Right lung (tissue), 5 donors: ENCODE measurements around the gene VGLL3. TPM values are rescaled to one million over a fixed set of nuclear protein-coding genes. Genes with fewer than 3 reads are reported as not detected.
"Not testable (repeated sequence)": the region's sequence is repeated elsewhere in the genome, so short reads cannot be mapped to it uniquely, and the experiment has no call there.

Experiments used
- DNase-seq, 2 donors: peaks; one replicate each; pipeline ENCODE4 v3.0.0-alpha.2; 2013
- polyA plus RNA-seq, 5 donors: library from polyadenylated mRNA; unstranded; fragments of 120-200 nt; gene quantifications; one replicate each; pipeline versions ENCODE4 v1.2.1 to v1.2.3, GENCODE V29; 2013; ENCODE audit warnings: inconsistent platforms in 1 of 5, low replicate concordance in 1 of 5; ENCODE audit not compliant: insufficient read length in 5 of 5, insufficient read depth in 1 of 5

The VGLL3 gene
- polyA plus RNA-seq, 5 donors: 16.8 to 25.5 (median 23.5) TPM

- peak in 1 of 2 donors; percentile 31 for DNase-seq
Measured at GRCh38 chr3:86990012-86990733, 776 bp downstream of the VGLL3 start.

- no peak for DNase-seq
Measured at GRCh38 chr3:86989611-86990010, 1.3 kb downstream of the VGLL3 start.

GRCh38 chr3:86989006-86989405 is 1.9 kb downstream of the VGLL3 start:
- no peak for DNase-seq

DNA sequence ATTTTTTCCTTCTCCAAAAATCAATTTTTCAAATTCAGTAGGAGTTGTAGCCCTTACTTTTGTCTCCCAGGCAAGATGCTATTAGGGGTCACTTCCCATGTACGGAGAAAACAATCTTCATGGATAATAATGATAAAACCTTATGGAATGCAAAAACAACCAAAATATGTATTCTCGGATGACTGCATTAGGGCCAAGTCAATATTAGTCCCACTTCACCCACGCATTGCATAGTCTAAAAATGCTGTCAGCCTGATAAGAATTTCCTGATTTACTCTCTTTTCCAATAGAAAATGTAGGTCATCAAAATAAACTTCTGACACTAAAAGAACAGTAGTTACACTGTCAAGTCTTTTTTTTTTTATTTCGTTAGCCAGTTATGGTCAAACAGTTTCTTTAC is 2.7 kb downstream of the VGLL3 start:
- DNase-seq: no peak

- DNase-seq: no peak
Measured at GRCh38 chr3:86987421-86987715, 3.6 kb downstream of the VGLL3 start.

- no peak for DNase-seq
Measured at GRCh38 chr3:86986671-86987420, 4.1 kb downstream of the VGLL3 start.

DNA sequence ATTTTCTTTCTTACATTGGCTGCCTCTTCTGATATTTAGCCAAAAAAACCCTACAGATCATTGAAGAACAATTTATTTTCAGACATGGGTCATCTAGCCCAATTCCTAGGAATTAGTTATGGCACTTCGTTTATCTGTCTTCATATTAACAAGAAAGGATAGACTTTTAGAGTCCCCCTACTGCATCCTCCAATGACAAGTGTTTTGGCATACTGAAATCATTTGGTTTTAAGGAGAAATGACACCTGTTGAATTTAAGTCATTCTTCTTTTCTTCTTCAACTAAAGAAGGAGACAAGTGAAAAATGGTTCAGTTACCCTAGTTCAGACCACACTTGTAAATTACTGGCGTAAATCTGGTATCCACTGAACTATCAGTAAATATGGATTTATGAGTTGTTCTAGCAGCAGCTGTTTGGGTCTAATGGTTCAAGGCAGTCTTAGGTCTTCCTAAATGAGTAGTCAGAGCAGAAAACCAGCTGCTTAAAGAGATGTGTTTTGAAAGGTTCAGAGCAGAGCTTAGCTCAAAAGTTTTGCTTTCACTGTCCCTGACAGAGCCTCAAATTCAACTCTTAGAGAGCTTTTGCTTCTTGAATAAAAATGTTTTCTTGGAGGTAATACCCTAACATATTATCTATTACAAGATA is 5.6 kb downstream of the VGLL3 start:
- DNase-seq: peak; percentile 86 to 88

GRCh38 chr3:86984271-86984670 is 6.7 kb downstream of the VGLL3 start:
- no peak for DNase-seq

- no peak for DNase-seq
Measured at GRCh38 chr3:86982883-86983282, 8.1 kb downstream of the VGLL3 start.

DNA sequence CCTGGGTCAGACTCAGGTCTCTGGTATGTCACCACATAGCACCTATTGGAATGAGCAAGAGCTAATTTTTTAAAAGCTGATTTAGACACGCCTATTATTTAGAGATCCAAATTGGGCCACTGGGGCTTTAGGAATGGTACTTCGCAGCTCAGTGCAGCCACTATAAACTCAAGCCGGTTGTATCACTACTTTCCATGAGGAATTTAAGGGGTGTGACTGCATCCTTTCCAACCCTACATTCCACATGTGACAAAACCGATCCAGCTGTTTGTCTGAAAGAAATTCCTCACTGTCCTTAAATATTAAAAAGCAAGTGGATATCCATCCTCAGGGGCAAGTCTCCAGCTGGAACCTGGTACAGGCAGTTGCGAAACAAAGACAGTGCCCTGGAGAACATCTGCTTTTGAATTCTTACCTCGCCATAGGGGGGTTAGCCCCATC is 12.8 kb downstream of the VGLL3 start:
- DNase-seq: no peak

- no peak for DNase-seq
Measured at GRCh38 chr3:86976219-86976618, 14.7 kb downstream of the VGLL3 start.

- DNase-seq: not testable (repeated sequence)
Measured at GRCh38 chr3:86974177-86974576, 16.8 kb downstream of the VGLL3 start.

DNA sequence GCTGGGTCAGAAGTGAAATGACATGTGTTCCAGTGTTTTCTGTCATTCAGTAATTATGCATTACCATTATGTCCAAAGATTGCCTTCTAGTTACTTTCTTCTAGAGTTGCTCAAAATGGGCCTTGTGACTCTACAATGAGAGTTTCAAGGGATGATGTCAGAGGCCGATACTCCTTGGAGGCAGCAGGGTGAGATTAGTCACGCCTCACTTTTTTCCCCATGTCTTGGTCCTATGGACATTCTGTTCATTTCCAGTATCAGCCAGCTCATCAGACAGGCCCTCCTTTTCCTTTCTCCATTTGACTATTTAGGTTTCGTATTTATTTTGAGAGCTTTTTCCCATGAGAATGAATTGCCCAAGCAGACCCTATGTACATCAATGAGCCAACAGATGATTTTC is 17.5 kb downstream of the VGLL3 start:
- no peak for DNase-seq

DNA sequence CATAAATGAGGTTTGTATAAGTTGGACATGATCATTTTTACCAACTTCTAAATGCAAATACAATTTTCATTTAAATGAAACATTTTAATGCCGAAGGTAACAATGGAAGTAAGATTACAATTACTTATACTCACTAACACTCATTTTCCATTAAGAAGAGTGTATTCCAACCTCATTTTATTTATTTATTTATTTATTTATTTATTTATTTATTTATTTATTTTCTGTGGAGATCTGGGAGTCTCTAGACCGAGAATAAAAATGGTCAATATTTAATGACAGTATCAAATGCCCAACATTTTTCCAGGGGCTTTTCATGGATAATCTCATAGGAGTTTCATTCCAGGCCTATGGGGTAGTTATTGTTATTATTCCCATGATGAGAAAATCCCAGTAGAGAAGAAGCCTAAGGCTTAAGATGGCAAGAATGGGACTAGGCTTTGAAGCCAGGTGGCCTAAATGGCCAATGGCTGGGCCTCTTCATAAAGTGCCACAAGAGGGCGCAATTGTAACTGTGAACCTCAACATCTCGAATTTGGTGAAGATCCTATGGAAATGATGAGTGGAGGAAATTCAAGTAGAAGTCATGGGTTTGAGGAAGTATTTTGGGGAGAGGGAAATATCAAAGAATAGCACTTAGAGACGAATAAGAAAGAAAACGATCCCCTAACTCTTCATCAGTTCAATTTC is 21.3 kb downstream of the VGLL3 start:
- no peak for DNase-seq

- DNase-seq: no peak
Measured at GRCh38 chr3:86968244-86968932, 22.6 kb downstream of the VGLL3 start.

DNA sequence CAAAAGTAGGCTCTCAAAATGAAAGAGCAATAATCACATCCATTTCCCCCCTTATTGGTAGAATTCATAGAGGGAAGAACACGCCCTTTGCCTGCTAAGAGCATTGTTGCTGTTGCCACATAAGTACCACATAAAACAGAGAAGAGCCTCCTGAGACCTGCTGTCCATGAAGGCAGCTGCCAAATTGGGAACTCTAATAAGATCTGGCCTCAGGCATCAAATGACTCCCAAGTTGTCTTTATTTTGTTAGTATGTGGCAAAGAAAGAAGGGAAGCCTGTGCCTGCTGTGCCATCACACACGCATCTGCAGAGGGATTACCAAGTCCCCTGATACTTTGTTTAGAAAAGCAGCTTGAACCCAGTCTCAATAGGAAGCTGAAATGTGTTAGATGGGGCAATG is 23.9 kb downstream of the VGLL3 start:
- no peak for DNase-seq

DNA sequence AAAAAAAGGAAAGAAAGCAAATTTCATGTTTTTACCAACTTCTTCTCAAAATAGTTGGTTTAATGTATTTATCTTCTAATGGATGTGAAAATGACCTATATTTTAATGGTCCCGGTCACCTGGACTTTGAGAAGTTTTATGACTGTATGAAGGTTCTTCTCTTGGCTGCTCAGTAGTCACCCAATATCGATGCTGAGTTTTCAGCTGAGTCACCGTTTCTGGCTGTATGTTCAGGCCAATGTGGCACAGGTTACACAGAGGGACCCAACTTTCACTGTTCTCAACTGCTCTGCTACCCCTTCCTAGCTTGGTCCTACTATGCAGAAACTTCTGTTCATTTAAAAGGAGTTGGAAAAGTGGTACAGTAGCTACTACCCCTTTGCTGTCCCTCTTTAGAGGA is 25.8 kb downstream of the VGLL3 start:
- no peak for DNase-seq

- no peak for DNase-seq
Measured at GRCh38 chr3:86963611-86964010, 27.3 kb downstream of the VGLL3 start.

DNA sequence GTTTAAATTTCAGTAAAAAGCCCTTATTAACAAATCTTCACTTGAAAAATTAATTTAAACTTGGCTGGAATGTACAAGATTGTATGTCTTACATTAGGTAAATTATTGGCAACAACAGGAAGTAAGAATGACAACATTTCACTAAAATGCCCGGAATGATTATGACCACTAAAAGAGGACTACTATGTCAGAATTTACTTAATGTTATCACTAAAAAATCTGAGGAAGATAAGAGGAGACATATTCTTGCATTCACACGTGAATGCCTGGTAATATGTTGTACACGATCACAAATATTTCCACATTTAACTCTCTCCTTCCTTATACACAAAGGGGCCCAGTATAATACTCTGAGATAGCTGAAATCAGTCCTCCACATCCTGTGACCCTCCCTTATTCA is 29.7 kb downstream of the VGLL3 start:
- no peak for DNase-seq

- no peak for DNase-seq
Measured at GRCh38 chr3:86960550-86960949, 30.4 kb downstream of the VGLL3 start.

GRCh38 chr3:86958534-86958933 is 32.4 kb downstream of the VGLL3 start:
- no peak for DNase-seq

DNA sequence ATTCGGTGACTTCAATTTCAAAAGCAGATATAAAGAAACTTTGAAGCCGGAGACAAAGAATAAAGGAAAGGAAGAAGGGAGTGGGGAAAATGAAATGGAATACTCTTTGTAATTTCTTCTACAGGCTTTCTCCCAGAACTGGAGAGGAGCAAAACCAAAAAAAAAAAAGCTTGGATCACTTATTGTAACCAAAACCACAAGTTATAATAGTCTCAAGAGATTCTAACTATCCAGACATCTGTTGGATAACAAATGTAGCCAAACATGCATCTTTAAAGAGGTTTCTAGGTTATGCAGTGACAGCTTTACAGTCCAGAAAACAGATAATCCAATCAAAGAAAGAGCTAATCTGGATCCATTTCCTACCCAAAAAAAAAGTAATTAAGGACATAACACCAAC is 36.2 kb downstream of the VGLL3 start:
- no peak for DNase-seq
